Activated naive CD8-positive, alpha-beta T cell treated with anti-CD3 and anti-CD28 coated beads, Interleukin-2, amount 50 U/mL, for 24 hours (primary cell): ENCODE results near the gene ABI2.
"Not testable (repeated sequence)": the region's sequence is repeated elsewhere in the genome, so short reads cannot be mapped to it uniquely, and the experiment has no call there.

Experiments used
- ATAC-seq: fragments of 150-1000 bp; cut with Tn5 transposase; one replicate; pipeline ENCODE4 v1.10.0; 2021
- DNase-seq: peaks from one replicate; pipeline ENCODE4 v3.0.0; 2021
- H3K27ac Mint-ChIP-seq: one replicate; pipeline ENCODE4 v1.8.0; 2021; ENCODE audit warnings: mild to moderate bottlenecking, mixed read lengths
- H3K27me3 Mint-ChIP-seq: one replicate; pipeline ENCODE4 v1.8.0; 2021; ENCODE audit warnings: mixed read lengths
- H3K36me3 Mint-ChIP-seq: one replicate; pipeline ENCODE4 v1.8.0; 2021; ENCODE audit warnings: low read depth, mixed read lengths
- H3K4me1 Mint-ChIP-seq: one replicate; pipeline ENCODE4 v1.8.0; 2021; ENCODE audit warnings: mixed read lengths
- H3K4me3 Mint-ChIP-seq: one replicate; pipeline ENCODE4 v1.8.0; 2021; ENCODE audit warnings: mild to moderate bottlenecking, moderate library complexity, mixed read lengths
- H3K9me3 Mint-ChIP-seq: one replicate; pipeline ENCODE4 v1.8.0; 2021; ENCODE audit warnings: mixed read lengths

The ABI2 gene

GRCh38 chr2:203383038-203383437 lies 54.8 kb downstream of the ABI2 start:
- Mint-ChIP-seq H3K9me3 (no peaks in the 10 kb centered on the region), H3K27me3 (no peaks in the 10 kb centered on the region), H3K36me3 (peaks cover 10% of the 10 kb centered on the region), H3K4me1 (no peaks in the 10 kb centered on the region), H3K27ac (no peak overlapping the region), H3K4me3 (no peak overlapping the region)
- no peak for ATAC-seq
- DNase-seq: no peak

GRCh38 chr2:203388153-203388552 lies 60.0 kb downstream of the ABI2 start:
- not testable (repeated sequence) for H3K9me3 Mint-ChIP-seq, H3K4me1 Mint-ChIP-seq, ATAC-seq, H3K27me3 Mint-ChIP-seq, H3K36me3 Mint-ChIP-seq, H3K27ac Mint-ChIP-seq, DNase-seq, H3K4me3 Mint-ChIP-seq

DNA sequence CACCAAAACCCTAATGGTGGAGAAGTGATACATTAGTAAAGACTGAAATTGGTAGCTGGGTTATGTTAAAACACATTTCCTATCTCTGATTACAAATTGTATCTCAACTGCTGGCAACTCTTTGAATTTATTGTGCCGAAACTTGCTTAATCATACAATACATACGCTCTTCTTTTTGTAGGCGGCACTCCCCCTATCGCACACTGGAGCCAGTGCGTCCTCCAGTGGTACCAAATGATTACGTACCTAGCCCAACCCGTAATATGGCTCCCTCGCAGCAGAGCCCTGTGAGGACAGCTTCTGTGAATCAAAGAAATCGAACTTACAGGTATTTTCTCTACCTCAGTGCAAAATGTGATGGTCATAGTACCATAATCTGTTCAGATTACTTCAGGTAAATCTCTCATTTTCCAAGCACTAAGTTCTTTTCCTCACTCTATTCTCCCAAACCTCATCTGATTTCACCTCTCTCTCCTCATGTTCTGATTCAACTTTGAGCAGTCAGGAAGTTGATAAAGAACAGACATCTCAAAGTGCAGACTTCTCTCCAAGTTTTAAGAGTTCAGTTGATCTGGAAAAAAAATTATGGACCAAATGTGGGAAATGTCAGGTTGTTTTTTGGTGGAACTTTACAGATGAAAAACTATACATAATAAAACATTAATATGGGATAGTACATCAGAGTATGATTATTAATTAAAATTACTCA lies 66.5 kb downstream of the ABI2 start:
- ATAC-seq: no peak
- Mint-ChIP-seq H3K9me3 (no peaks in the 10 kb centered on the region), H3K27me3 (no peaks in the 10 kb centered on the region), H3K36me3 (peaks cover 27% of the 10 kb centered on the region), H3K4me1 (no peaks in the 10 kb centered on the region), H3K4me3 (no peak overlapping the region), H3K27ac (no peak overlapping the region)
- no peak for DNase-seq

DNA sequence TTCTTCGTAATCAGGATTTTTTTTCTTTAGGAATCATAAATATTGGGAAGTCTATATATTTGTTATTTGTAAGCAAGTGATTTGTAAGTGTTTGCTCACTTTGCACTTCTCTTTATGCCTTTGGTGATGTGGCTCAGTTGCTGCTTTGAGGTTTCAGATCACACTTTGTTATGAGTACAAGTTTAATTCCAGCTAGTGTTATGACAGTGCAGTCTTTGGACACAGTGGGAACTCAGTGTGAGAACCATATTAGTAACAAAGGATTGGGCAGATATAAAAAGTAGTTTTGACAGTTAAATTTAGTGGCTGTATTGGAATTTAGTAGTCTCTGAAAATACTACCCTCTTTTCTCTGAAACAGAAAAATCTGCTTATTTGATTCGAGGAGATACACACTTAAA lies 67.7 kb downstream of the ABI2 start:
- H3K27me3 Mint-ChIP-seq: no peaks in the 10 kb centered on the region
- H3K27ac Mint-ChIP-seq: no peak overlapping the region
- no peaks in the 10 kb centered on the region for H3K4me1 Mint-ChIP-seq
- H3K4me3 Mint-ChIP-seq: no peak overlapping the region
- ATAC-seq (no peak), DNase-seq (no peak)
- no peaks in the 10 kb centered on the region for H3K9me3 Mint-ChIP-seq
- H3K36me3 Mint-ChIP-seq: peaks cover 24% of the 10 kb centered on the region

DNA sequence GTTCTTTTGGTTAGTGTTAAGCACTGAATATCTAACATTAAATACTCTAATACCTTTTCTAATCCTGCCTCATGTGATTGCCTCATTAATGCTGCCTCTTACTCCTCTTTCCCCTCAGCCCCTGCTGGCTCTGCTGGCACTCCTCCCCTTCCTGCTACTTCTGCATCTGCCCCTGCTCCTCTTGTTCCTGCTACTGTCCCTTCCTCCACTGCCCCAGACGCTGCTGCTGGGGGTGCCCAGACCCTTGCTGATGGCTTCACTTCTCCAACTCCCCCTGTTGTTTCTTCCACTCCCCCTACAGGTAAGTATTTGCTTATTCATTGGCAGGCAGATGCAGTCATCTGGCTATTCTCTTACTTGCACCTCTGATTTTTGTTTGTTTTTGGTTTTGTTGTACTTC lies 68.5 kb downstream of the ABI2 start:
- H3K27ac Mint-ChIP-seq: no peak overlapping the region
- H3K27me3 Mint-ChIP-seq: no peaks in the 10 kb centered on the region
- H3K4me3 Mint-ChIP-seq: no peak overlapping the region
- H3K36me3 Mint-ChIP-seq: peaks cover 24% of the 10 kb centered on the region
- no peaks in the 10 kb centered on the region for H3K4me1 Mint-ChIP-seq
- H3K9me3 Mint-ChIP-seq: no peaks in the 10 kb centered on the region
- ATAC-seq (no peak), DNase-seq (no peak)

- Mint-ChIP-seq H3K9me3 (no peaks in the 10 kb centered on the region), H3K27ac (no peak overlapping the region), H3K36me3 (peaks cover 30% of the 10 kb centered on the region), H3K27me3 (no peaks in the 10 kb centered on the region), H3K4me3 (no peak overlapping the region), H3K4me1 (no peaks in the 10 kb centered on the region)
- no peak for DNase-seq
- no peak for ATAC-seq
Measured at GRCh38 chr2:203399031-203399430, 70.8 kb downstream of the ABI2 start.

DNA sequence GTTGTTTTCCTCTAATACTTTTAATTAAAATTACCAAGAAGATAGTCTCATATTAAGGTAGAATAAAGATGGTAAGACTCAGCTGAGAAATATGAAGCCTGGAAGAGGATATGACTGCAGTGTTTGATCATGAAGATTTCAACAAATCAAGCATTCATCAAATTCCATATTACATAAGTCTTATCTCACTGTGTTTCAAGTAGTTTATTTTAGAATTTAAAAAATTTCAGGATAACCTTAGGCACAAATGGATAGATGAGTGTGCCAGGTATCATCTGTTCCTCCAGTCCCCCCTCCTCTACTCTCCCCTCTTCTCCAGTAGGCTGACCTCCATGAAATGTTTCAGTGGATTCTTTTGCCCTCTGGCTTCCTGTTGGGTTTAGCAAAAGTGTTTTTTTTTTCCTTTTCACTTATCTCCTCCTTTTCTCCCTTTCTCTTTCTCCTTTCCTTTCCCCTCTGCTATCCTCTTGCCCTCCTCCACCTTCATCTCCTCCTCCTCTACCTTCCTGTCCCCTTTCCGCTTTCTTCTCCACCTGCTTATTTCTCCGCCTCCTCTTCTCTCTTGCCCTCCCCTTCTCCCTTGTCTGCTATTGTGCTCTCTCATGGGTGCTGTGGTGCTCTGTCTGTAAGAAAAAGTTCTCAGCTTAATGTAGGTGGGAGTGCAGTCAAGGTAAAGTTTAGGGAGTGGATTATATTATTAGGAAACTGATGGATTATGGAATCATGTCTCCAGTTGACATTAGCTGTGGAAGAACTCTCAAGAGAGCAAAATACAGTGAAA lies 72.8 kb downstream of the ABI2 start:
- Mint-ChIP-seq H3K36me3 (peaks cover 29% of the 10 kb centered on the region), H3K4me1 (no peaks in the 10 kb centered on the region), H3K27me3 (no peaks in the 10 kb centered on the region), H3K27ac (no peak overlapping the region), H3K4me3 (no peak overlapping the region), H3K9me3 (no peaks in the 10 kb centered on the region)
- DNase-seq: no peak
- ATAC-seq: no peak

GRCh38 chr2:203404996-203405395 lies 76.8 kb downstream of the ABI2 start:
- ATAC-seq (no peak), DNase-seq (no peak)
- Mint-ChIP-seq H3K27ac (no peak overlapping the region), H3K36me3 (peaks cover 36% of the 10 kb centered on the region), H3K27me3 (no peaks in the 10 kb centered on the region), H3K9me3 (no peaks in the 10 kb centered on the region), H3K4me3 (no peak overlapping the region), H3K4me1 (no peaks in the 10 kb centered on the region)

GRCh38 chr2:203407496-203407895 lies 79.3 kb downstream of the ABI2 start:
- Mint-ChIP-seq H3K27me3 (no peaks in the 10 kb centered on the region), H3K36me3 (peaks cover 44% of the 10 kb centered on the region), H3K4me3 (no peak overlapping the region), H3K4me1 (no peaks in the 10 kb centered on the region), H3K9me3 (no peaks in the 10 kb centered on the region), H3K27ac (no peak overlapping the region)
- ATAC-seq (no peak), DNase-seq (no peak)

DNA sequence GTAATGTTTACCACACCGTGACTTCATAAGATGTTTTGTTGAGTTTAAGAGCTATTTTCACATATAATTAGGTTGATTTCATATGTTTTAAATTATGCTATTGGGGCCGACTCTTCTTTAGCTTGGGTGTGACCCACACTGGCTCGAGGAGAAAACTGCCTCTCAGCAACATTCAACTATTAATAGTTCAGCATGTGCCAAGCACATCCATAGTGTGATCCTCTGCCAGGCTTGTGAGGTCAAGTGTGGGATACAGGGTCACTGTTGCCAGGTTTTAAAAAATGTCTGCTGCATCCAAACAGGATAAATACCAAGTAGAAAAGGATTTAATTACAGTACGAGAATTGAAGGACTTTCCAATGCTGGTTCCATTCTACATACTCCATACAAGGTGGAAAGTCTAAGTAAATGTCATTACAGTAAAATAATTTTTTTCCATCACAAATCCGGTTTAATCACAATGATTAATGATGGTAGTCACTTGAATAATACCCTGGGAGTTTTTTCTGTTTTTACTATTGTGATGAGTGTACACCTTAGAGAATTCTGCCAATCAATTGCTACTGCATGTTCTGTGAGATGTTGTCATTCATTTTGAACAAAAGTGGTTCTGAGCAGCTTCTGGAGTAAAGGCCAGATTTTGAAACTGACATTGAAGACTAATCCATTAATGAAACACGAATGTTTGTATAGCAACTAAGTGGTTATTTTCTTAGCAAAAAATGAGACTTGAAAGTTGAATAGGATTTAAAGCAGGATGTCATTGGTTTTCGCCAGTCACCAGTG lies 84.5 kb downstream of the ABI2 start:
- no peak overlapping the region for H3K4me3 Mint-ChIP-seq
- no peak for DNase-seq
- peaks cover 2% of the 10 kb centered on the region for H3K9me3 Mint-ChIP-seq
- H3K36me3 Mint-ChIP-seq: peaks cover 50% of the 10 kb centered on the region
- no peak for ATAC-seq
- H3K27ac Mint-ChIP-seq: no peak overlapping the region
- H3K4me1 Mint-ChIP-seq: no peaks in the 10 kb centered on the region
- no peaks in the 10 kb centered on the region for H3K27me3 Mint-ChIP-seq

- ATAC-seq (no peak), DNase-seq (no peak)
- no peaks in the 10 kb centered on the region for H3K27me3 Mint-ChIP-seq
- H3K9me3 Mint-ChIP-seq: peaks cover 11% of the 10 kb centered on the region
- H3K27ac Mint-ChIP-seq: no peak overlapping the region
- peaks cover 57% of the 10 kb centered on the region for H3K36me3 Mint-ChIP-seq
- H3K4me1 Mint-ChIP-seq: no peaks in the 10 kb centered on the region
- no peak overlapping the region for H3K4me3 Mint-ChIP-seq
Measured at GRCh38 chr2:203413796-203414195, 85.6 kb downstream of the ABI2 start.

- Mint-ChIP-seq H3K9me3 (peaks cover 11% of the 10 kb centered on the region), H3K4me1 (no peaks in the 10 kb centered on the region), H3K27ac (no peak overlapping the region), H3K4me3 (no peak overlapping the region), H3K36me3 (peaks cover 53% of the 10 kb centered on the region), H3K27me3 (no peaks in the 10 kb centered on the region)
- ATAC-seq: no peak
- no peak for DNase-seq
Measured at GRCh38 chr2:203418271-203418670, 90.1 kb downstream of the ABI2 start.

GRCh38 chr2:203427061-203427460 lies 98.9 kb downstream of the ABI2 start:
- Mint-ChIP-seq H3K27me3 (no peaks in the 10 kb centered on the region), H3K9me3 (no peaks in the 10 kb centered on the region), H3K36me3 (peaks cover 23% of the 10 kb centered on the region), H3K4me3 (no peak overlapping the region), H3K4me1 (no peaks in the 10 kb centered on the region), H3K27ac (no peak overlapping the region)
- DNase-seq (no peak), ATAC-seq (no peak)

DNA sequence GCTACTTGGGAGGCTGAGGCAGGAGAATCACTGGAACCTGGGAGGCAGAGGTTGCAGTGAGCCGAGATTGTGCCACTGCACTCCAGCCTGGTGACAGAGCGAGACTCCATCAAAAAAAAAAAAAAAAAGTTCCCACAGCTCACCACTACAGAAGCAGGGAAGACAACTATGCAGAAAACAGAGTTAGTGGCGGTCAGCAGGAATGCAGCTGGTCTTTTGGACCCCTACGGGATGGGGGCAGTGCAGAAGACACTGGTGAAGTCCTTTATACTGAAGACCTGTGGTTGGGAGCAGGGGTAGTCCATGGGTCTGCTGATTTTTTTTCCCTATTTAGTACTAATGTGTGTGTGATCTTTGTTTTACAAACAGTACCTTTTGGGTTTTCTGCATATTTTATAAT lies 101.4 kb downstream of the ABI2 start:
- H3K9me3 Mint-ChIP-seq, DNase-seq, H3K27me3 Mint-ChIP-seq, H3K27ac Mint-ChIP-seq, H3K4me3 Mint-ChIP-seq, H3K4me1 Mint-ChIP-seq, ATAC-seq: not testable (repeated sequence)
- H3K36me3 Mint-ChIP-seq: peaks cover 15% of the 10 kb centered on the region
